HG02840 (cell line): ENCODE results near the gene NTNG1.

ENCODE experiments used
- ATAC-seq: cut with Tn5 transposase; IDR thresholded peaks from one replicate; pipeline ENCODE4 v1.9.1; 2021; ENCODE audit warnings: mild to moderate bottlenecking, moderate library complexity, moderate number of reproducible peaks; ENCODE audit not compliant: unreplicated experiment, low FRiP score

NTNG1 gene

DNA sequence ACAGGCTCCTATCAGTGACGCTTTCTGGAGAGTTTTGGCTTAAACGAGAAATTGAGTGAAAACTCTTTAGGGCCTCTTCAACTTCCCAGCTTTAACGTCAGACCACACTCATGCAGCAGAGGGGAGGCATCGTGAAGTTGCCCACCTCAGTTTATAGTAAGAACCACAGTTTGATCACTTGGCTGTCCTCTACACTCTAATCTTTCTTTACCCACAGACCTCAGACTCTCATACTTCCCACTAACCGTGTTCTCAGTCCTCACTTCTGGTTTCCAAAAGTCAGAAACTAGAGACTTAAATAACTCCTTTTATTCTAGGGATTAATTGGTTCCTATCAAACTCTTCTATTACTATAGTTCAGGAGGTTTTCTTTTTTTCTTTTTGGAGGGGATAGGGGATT is 302.2 kb downstream of the NTNG1 start:
- ATAC-seq, result no peak

GRCh38 chr1:107443860-107444259 is 303.0 kb downstream of the NTNG1 start:
- no peak for ATAC-seq

DNA sequence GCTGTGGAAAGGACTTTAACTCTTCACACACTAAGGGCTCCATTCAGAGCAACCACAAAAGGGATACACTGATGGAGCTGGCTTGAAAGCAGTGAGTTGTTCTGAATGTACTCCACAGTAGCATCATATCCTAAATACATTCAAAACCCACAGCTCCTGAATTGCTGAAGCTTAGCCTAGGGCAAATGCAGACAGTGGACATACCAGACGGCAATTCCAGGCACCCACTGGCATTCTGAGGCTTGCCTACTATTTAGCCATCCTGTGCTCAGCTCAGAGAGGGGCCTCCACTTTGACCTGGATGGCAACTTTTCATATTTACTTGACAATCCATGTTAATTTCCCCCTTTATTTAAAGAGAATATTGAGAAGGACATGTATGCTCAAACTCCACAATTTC is 303.5 kb downstream of the NTNG1 start:
- no peak for ATAC-seq

GRCh38 chr1:107449326-107449725 is 308.5 kb downstream of the NTNG1 start:
- ATAC-seq, result no peak

DNA sequence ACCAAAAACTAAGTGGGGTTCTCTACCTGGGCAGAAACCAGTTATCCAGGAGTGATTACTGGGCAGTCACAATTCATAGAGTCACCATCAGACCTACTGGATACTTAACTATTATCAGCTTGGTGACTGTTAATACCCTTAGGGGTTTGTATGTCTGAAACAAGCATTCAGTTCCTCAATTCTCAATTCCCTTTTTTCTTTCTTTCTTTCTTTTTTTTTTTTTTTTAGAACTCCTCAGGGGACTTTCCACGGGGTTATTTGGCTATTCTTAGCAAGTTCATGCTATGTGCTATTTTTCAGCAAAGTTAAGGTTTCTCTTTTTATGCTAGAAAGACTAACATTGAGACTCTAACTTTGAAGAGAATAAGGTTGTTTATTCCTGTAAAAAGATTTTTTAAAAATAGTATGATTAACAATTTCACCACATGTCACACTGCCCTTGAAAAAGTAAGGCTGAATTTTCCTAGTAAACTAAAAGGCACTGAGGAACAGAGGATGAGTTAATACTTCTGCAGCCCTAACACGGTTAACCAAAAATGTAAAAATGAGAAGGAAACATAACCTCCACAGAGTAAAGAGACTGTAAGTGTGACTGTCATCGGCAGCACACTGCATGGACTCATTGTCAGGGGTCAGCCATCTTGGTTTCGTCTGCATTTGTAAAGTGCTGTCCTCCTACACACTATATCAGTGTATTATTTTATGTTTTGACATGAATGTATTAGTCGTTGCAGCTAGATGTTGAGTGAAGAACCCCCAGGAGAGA is 310.2 kb downstream of the NTNG1 start:
- ATAC-seq, result peak; percentile 74

- ATAC-seq, result peak; percentile 39
Observed at GRCh38 chr1:107451715-107452114, 310.9 kb downstream of the NTNG1 start.

DNA sequence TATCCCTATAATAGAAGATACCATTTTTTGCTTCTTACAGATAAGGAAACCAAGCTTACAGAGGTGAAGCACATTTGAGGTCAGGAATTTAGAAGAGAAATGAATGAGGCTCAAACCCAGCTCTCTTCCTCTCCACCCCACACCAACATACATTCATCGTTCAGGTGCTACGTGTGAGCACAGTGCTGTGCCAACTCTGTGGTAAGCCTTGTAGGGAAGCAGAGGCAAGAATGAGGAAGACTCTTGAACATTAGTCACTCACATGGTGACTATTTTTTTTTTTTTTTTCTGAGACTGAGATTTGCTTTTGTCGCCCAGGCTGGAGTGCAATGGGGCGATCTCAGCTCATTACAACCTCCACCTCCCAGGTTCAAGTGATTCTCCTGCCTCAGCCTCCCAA is 314.0 kb downstream of the NTNG1 start:
- ATAC-seq, result no peak

GRCh38 chr1:107457989-107458388 is 317.1 kb downstream of the NTNG1 start:
- no peak for ATAC-seq

DNA sequence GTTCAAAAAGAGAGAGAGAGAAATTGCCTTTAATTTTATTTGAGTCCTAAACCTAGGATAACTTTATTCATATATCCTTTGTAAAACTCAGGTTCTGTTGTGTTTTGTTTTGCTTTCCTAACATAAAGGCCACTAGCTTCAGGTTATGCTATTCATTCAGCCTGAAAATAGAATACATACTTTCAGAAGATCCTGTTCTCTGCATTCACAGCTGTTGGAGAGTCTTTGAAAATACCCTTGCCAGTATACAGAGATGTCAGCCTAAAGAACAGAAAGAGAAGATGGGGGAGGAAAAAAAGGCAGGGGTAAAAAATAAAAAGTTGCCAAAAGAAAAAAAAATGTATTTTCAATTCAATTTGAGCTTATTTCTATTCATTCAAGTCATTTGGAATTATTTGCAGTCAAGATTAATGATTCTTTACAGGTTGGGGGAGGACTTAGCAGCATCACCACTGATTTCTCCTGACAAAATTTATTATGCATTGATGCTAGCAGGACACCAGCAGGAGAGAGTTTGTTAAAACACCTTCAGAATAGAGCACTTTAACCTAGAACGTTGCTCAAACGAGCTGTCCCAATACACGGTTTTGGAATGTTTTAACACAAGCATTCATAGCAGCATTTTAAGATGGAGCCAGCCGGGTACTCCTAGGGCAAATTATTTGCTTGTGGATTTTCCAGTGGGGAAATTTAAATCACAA is 318.5 kb downstream of the NTNG1 start:
- peak; percentile 54 for ATAC-seq

- ATAC-seq, result no peak
Observed at GRCh38 chr1:107460035-107460434, 319.2 kb downstream of the NTNG1 start.

DNA sequence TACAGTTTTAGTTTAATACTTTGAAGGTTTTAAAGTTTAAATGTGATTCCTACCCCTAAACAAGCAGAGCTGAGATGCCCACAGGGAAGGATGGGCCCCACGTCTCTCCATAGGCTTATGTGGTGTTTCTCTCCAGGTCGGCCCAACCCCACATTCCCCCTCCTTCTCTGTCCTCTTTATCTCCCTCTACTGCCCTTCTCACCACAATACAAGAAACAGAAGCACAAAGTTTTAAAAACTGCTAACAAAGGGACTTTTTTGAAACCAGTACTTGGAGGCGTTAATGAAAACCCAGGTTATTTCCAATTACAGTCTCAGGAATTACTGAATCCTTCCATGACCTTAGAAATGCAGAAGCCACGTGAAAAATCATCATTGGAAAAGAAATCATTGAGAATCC is 324.0 kb downstream of the NTNG1 start:
- no peak for ATAC-seq

DNA sequence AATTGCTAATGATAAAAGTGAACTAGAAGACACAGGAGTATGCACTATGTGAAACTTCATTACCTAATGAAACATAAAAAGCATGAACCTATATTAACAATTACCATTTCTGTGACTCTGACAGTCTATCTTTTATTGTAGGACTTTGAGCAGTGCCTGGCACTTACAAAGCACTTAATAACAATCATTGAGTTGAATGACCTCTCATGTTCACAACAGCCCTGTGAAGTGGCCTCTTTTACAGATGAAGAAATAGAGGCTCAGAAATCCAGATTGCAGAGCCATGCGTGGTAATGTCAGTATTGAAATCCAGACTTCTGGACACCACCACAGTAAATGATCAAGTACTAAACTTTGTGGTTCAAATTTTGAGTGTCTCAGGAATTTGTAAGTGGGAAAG is 326.4 kb downstream of the NTNG1 start:
- no peak for ATAC-seq

DNA sequence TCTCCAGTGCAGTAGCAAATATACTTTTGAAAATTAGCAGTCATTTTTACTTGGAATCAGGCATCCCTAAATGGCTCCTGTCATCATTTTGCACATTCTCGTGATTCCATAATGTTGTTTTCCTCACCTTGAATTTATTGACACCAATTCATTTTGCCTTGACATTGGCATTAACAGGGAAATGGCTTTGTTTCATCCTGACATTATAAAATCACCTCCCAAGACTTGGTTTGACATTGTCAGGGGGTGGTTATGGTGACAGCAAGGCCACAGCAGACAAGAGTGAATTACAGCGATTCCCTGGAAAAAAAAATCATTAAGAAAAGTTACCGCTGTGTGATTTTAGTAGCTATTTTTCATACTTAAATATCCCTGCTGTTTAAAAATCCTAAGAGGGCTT is 327.0 kb downstream of the NTNG1 start:
- no peak for ATAC-seq

GRCh38 chr1:107473065-107473464 is 332.2 kb downstream of the NTNG1 start:
- ATAC-seq, result no peak

DNA sequence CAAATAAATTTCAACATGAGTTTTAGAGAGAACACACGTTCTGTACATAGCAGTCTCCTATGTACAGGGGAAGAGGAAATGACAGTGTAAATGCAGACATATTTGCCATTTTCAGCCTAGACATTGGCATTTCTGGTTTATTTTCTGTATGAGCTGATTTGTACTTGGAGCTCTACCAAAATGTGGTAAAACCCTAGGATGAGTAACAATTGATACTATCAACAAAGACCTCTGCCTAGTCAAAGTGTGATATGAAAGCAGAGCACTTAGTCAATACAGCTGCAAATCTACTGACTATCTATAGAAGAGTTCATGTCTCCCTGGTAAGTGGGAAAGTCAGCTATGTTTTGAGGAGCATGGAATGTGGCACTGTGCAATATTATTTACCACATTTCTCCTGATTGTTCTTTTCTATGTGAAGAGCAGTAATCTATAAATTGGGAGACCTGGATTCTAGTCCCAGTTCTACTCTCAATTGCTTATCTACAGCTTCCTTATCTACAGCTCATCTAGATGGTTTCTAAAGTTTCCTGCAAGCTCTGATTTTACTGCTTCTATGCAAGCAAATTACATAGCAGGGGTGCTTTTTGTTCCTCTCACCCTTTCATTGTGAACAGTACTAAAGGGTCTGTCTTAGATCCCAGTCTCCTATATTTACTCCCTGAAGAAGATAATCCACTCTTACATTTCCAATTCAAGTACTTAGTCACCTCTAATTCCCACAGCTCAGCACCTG is 334.2 kb downstream of the NTNG1 start:
- ATAC-seq, result peak; percentile 68

DNA sequence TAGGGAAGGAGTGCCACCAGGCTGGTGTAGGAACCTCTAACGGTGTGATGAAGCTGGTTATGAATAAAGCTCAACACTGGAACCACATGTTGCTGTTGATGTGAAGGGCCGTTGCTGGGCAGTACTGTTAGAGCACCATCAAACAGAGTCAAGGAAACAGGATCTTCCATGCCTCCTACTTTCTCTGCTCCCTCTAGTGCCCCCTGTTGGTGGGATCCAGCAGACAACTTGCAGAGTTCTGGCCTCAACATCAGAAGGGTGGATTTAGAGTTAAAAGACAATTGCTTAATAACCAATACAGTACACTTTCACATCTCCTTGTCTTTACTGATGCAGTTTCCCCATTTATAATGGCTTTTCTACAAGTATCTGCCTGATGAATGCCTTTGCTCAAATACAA is 336.4 kb downstream of the NTNG1 start:
- ATAC-seq, result no peak

- no peak for ATAC-seq
Observed at GRCh38 chr1:107479865-107480350, 339.1 kb downstream of the NTNG1 start.

DNA sequence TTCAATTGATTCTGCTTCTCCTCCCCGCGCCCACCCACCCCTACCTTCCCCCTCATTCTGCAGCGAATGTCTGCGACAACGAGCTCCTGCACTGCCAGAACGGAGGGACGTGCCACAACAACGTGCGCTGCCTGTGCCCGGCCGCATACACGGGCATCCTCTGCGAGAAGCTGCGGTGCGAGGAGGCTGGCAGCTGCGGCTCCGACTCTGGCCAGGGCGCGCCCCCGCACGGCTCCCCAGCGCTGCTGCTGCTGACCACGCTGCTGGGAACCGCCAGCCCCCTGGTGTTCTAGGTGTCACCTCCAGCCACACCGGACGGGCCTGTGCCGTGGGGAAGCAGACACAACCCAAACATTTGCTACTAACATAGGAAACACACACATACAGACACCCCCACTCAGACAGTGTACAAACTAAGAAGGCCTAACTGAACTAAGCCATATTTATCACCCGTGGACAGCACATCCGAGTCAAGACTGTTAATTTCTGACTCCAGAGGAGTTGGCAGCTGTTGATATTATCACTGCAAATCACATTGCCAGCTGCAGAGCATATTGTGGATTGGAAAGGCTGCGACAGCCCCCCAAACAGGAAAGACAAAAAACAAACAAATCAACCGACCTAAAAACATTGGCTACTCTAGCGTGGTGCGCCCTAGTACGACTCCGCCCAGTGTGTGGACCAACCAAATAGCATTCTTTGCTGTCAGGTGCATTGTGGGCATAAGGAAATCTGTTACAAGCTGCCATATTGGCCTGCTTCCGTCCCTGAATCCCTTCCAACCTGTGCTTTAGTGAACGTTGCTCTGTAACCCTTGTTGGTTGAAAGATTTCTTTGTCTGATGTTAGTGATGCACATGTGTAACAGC is 339.9 kb downstream of the NTNG1 start:
- peak; percentile 66 for ATAC-seq

DNA sequence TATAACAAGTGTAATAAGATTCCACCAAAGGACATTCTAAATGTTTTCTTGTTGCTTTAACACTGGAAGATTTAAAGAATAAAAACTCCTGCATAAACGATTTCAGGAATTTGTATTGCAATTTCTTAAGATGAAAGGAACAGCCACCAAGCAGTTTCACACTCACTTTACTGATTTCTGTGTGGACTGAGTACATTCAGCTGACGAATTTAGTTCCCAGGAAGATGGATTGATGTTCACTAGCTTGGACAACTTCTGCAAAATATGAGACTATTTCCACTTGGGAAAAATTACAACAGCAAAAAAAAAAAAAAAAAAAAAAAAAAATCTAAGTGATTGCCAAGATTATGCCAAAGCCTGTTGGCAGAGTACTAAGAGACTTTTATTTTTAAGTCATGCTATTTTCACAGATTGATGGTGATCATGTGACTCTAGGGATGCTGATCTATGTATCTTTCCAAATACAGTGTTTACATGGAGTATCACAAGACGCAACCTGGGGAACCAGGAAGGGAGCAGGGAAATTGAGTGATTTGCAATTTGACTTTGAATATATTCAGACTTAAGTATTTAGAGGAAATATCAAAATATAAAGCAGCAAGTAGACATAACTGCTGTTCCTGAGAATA is 341.0 kb downstream of the NTNG1 start:
- ATAC-seq, result no peak

DNA sequence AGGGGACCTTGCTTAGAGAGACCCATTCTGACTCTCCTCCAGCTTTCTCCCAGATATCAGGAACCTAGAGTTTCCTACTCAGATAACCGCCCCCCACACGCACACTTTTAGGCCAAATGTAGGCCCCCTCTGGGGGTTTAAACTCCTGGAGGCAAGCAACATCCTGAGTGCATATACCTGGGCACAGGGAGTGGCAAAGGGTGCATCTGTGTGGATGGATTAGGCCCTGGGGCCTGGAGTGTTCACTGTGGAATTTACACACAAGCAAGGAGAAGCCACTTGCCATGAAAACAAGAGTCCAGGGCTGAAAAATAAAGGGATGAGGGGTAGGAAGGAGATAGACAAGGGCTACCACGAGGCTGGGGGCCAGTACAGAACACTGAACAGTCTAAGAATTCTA is 343.1 kb downstream of the NTNG1 start:
- ATAC-seq, result no peak
